ACC112 (cell line): Measurements from ENCODE around the gene TOLLIP.

ENCODE experiments used
- H2AFZ ChIP-seq: fragments of 200-600 bp; sonication (generic); one replicate; pipeline ENCODE4 v1.6.0; 2017; ENCODE audit warnings: antibody characterized with exemption, low read length; ENCODE audit not compliant: unreplicated experiment
- H3K27ac ChIP-seq: fragments of 200-600 bp; sonication (generic); 2 replicates; pipeline ENCODE4 v1.5.1; 2014; ENCODE audit warnings: low read depth, mild to moderate bottlenecking, antibody characterized with exemption, low read length, moderate library complexity
- H3K27me3 ChIP-seq: fragments of 200-600 bp; sonication (generic); 2 replicates; pipeline ENCODE4 v1.6.1; 2014; ENCODE audit warnings: mild to moderate bottlenecking, antibody characterized with exemption, low read length, moderate library complexity, mixed read lengths; ENCODE audit not compliant: insufficient read depth
- H3K36me3 ChIP-seq: fragments of 200-600 bp; sonication (generic); 2 replicates; pipeline ENCODE4 v1.6.1; 2016; ENCODE audit warnings: mild to moderate bottlenecking, antibody characterized with exemption, low read length, moderate library complexity, mixed read lengths; ENCODE audit not compliant: insufficient read depth
- H3K4me1 ChIP-seq: fragments of 200-600 bp; sonication (generic); one replicate; pipeline ENCODE4 v1.6.1; 2016; ENCODE audit warnings: low read length, mixed read lengths; ENCODE audit not compliant: insufficient read depth, unreplicated experiment, control insufficient read depth
- H3K4me3 ChIP-seq: fragments of 200-600 bp; sonication (generic); 2 replicates; pipeline ENCODE4 v1.5.1; 2014; ENCODE audit warnings: mild to moderate bottlenecking, low read depth, low read length
- H3K79me2 ChIP-seq: fragments of 200-600 bp; sonication (generic); one replicate; pipeline ENCODE4 v1.6.0; 2016; ENCODE audit warnings: low read length; ENCODE audit not compliant: control insufficient read depth, unreplicated experiment, insufficient read depth

Gene TOLLIP

GRCh38 chr11:1260620-1261019 is 48.8 kb downstream of the TOLLIP start:
- Histone ChIP-seq H2AFZ (no peak overlapping the region), H3K4me3 (no peak overlapping the region), H3K27ac (no peak overlapping the region), H3K79me2 (no peaks in the 10 kb centered on the region), H3K36me3 (no peaks in the 10 kb centered on the region), H3K27me3 (no peaks in the 10 kb centered on the region), H3K4me1 (peaks cover 5% of the 10 kb centered on the region)

DNA sequence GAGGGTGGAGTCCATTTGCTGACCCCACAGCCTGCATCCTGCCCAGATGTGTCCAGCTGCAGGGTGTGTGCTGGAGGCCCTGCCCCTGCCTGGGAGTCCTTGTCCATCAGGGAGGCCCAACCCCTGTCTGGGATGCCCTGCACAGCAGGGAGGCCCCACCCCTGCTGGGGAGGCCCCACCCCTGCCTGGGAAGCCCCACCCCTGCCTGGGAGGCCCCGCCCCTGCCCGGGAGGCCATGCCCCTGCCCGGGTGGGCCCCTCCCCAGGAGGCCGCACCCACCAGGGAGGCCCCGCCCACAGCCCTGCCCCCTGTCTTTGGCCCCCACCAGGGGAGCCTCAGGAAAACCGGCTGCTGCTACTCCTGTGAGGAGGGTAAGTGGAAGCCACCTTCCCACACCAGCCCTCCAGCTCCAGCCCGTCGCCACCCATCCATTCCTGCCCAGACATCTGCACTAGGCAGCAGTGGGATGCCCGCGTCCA is 49.4 kb downstream of the TOLLIP start:
- no peaks in the 10 kb centered on the region for H3K79me2 ChIP-seq
- no peaks in the 10 kb centered on the region for H3K36me3 ChIP-seq
- H3K27me3 ChIP-seq: no peaks in the 10 kb centered on the region
- no peak overlapping the region for H2AFZ ChIP-seq
- H3K4me3 ChIP-seq: no peak overlapping the region
- peaks cover 5% of the 10 kb centered on the region for H3K4me1 ChIP-seq
- H3K27ac ChIP-seq: no peak overlapping the region

DNA sequence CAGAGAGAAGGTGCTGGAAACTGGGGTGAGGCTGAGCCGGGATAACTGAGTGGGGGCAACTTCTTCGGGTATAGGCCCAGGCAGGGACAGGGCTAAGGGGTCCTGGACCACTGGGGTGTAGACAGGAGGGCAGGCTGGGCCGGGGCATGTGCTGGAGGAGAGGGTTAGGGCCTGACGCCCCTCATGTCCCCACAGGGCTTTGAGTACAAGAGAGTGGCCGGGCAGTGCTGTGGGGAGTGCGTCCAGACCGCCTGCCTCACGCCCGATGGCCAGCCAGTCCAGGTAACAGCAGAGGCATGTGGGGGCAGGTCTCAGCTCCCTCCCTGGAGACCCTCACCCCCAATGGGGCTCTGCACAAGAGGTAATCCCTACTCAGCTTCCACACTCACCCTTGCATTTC is 49.9 kb downstream of the TOLLIP start:
- no peak overlapping the region for H2AFZ ChIP-seq
- H3K27ac ChIP-seq: no peak overlapping the region
- H3K4me1 ChIP-seq: peaks cover 5% of the 10 kb centered on the region
- H3K36me3 ChIP-seq: no peaks in the 10 kb centered on the region
- H3K27me3 ChIP-seq: no peaks in the 10 kb centered on the region
- no peaks in the 10 kb centered on the region for H3K79me2 ChIP-seq
- no peak overlapping the region for H3K4me3 ChIP-seq

GRCh38 chr11:1259076-1259461 is 50.4 kb downstream of the TOLLIP start:
- Histone ChIP-seq H3K4me1 (peaks cover 5% of the 10 kb centered on the region), H3K4me3 (no peak overlapping the region), H3K79me2 (no peaks in the 10 kb centered on the region), H2AFZ (no peak overlapping the region), H3K36me3 (no peaks in the 10 kb centered on the region), H3K27ac (no peak overlapping the region), H3K27me3 (no peaks in the 10 kb centered on the region)

GRCh38 chr11:1258401-1259075 is 50.9 kb downstream of the TOLLIP start:
- Histone ChIP-seq H3K4me3 (no peak overlapping the region), H3K4me1 (peaks cover 5% of the 10 kb centered on the region), H3K36me3 (no peaks in the 10 kb centered on the region), H3K79me2 (no peaks in the 10 kb centered on the region), H2AFZ (no peak overlapping the region), H3K27me3 (no peaks in the 10 kb centered on the region), H3K27ac (no peak overlapping the region)

DNA sequence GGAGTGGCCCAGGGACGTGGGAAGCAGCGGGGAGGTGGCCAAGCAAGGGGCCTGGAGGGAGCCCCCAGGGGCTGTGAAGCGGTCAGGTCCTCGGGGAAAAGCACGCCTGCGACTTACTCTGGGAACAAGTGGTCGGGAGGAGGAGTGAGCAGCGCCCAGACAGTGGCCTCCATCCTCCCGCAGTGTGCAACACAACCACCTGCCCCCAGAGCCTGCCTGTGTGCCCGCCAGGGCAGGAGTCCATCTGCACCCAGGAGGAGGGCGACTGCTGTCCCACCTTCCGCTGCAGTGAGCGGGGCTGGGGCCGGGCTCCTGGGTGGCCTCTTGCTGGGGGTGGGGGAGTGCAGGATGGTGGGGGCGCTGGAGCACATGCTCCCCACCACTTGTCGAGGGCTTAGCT is 51.5 kb downstream of the TOLLIP start:
- Histone ChIP-seq H3K27me3 (no peaks in the 10 kb centered on the region), H3K27ac (no peak overlapping the region), H3K4me1 (peaks cover 5% of the 10 kb centered on the region), H3K4me3 (no peak overlapping the region), H2AFZ (no peak overlapping the region), H3K36me3 (no peaks in the 10 kb centered on the region), H3K79me2 (no peaks in the 10 kb centered on the region)

DNA sequence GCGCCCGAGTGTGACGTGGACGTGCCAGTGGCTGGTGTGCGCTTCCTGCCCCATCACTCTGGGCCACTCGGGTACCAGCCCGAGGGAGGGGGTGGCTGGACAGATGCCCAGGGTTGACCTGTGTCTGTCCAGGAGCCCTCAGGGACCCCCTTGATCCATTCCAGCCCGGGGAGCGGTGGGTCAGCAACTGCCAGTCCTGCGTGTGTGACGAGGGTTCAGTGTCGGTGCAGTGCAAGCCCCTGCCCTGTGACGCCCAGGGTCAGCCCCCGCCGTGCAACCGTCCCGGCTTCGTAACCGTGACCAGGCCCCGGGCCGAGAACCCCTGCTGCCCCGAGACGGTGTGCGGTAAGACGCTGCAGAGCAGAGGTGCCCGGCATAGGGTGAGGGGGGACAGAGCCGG is 52.1 kb downstream of the TOLLIP start:
- H3K4me1 ChIP-seq: peaks cover 5% of the 10 kb centered on the region
- no peak overlapping the region for H3K27ac ChIP-seq
- H3K36me3 ChIP-seq: no peaks in the 10 kb centered on the region
- no peaks in the 10 kb centered on the region for H3K27me3 ChIP-seq
- H3K79me2 ChIP-seq: no peaks in the 10 kb centered on the region
- H3K4me3 ChIP-seq: no peak overlapping the region
- no peak overlapping the region for H2AFZ ChIP-seq

GRCh38 chr11:1256257-1257045 is 53.0 kb downstream of the TOLLIP start:
- H3K4me3 ChIP-seq: no peak overlapping the region
- no peak overlapping the region for H3K27ac ChIP-seq
- no peaks in the 10 kb centered on the region for H3K4me1 ChIP-seq

GRCh38 chr11:1255151-1255550 is 54.3 kb downstream of the TOLLIP start:
- no peaks in the 10 kb centered on the region for H3K4me1 ChIP-seq
- H3K4me3 ChIP-seq: no peak overlapping the region
- no peaks in the 10 kb centered on the region for H3K27me3 ChIP-seq
- H3K36me3 ChIP-seq: no peaks in the 10 kb centered on the region
- H2AFZ ChIP-seq: no peak overlapping the region
- H3K79me2 ChIP-seq: no peaks in the 10 kb centered on the region
- H3K27ac ChIP-seq: no peak overlapping the region

More at GRCh38 chr11:1256257-1257045, 53.0 kb downstream of the TOLLIP start:
- H2AFZ ChIP-seq: no peak overlapping the region
- H3K36me3 ChIP-seq: no peaks in the 10 kb centered on the region
- no peaks in the 10 kb centered on the region for H3K79me2 ChIP-seq
- H3K27me3 ChIP-seq: no peaks in the 10 kb centered on the region

DNA sequence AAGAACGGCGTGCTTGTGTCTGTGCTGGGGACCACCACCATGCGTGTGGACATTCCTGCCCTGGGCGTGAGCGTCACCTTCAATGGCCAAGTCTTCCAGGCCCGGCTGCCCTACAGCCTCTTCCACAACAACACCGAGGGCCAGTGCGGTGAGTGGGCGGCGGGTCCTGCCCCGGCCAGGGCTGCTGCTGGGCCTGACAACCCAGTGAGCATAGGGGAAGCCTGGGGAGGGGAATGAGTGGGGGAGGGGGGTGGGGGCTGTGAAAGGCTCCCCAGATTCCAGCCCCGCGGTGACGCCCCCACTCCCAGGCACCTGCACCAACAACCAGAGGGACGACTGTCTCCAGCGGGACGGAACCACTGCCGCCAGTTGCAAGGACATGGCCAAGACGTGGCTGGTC is 54.7 kb downstream of the TOLLIP start:
- Histone ChIP-seq H3K4me1 (no peaks in the 10 kb centered on the region), H3K36me3 (no peaks in the 10 kb centered on the region), H3K79me2 (no peaks in the 10 kb centered on the region), H2AFZ (no peak overlapping the region), H3K27ac (no peak overlapping the region), H3K4me3 (no peak overlapping the region), H3K27me3 (no peaks in the 10 kb centered on the region)
